Renal cortex interstitium (tissue), 15 donors: ENCODE measurements around the gene OR8B3. TPM values are rescaled to one million over a fixed set of nuclear protein-coding genes. Genes with fewer than 3 reads are reported as not detected.
"Not testable (repeated sequence)": the region's sequence is repeated elsewhere in the genome, so short reads cannot be mapped to it uniquely, and the experiment has no call there.

Source experiments
- DNase-seq, 11 donors: peaks; one replicate each; pipeline ENCODE4 v3.0.0-alpha.2; 2013; ENCODE audit warnings: low read depth in 9 of 11, low spot score in 4 of 11; ENCODE audit errors: extremely low read depth in 1 of 11
- long read RNA-seq, 16 experiments: transcript quantifications; one replicate each; lab custom pipeline, GENCODE V29; 2026
- polyA plus RNA-seq, 3 donors: library from polyadenylated mRNA; unstranded; fragments of 120-200 nt; gene quantifications; one replicate each; pipeline ENCODE4 v1.2.1, GENCODE V29; 2013; ENCODE audit not compliant: insufficient read length in 3 of 3

OR8B3 gene
- not detected for polyA plus RNA-seq
- long read RNA-seq, donor 1: 0 reads
- long read RNA-seq, donor 2: 0 reads
- long read RNA-seq, donor 3: 0 reads
- long read RNA-seq, donor 4: 0 reads
- long read RNA-seq, donor 5: 0 reads
- long read RNA-seq, donor 6: 0 reads
- long read RNA-seq, donor 7: 0 reads
- long read RNA-seq, donor 8: 0 reads
- long read RNA-seq, donor 9: 0 reads
- long read RNA-seq, donor 10: 0 reads
- long read RNA-seq, donor 11: 0 reads
- long read RNA-seq, donor 12: 0 reads
- long read RNA-seq, donor 13: 0 reads
- long read RNA-seq, donor 14: 0 reads
- long read RNA-seq, donor 15: 0 reads
- long read RNA-seq, donor 16: 0 reads

- no peak for DNase-seq
Observed at GRCh38 chr11:124398924-124399323, at the start of gene OR8B3. Gene OR8B3 (minus strand): TSS chr11:124399024. CDS start chr11:124397351, 1,673 bp downstream.

GRCh38 chr11:124446916-124447315, 48.1 kb upstream of the OR8B3 start:
- no peak for DNase-seq

- no peak for DNase-seq
Observed at GRCh38 chr11:124445646-124446150, 46.9 kb upstream of the OR8B3 start, which contains the start of gene OR8B8. Gene OR8B8 (minus strand): TSS chr11:124445696. CDS start chr11:124441085, 4,611 bp downstream.

- DNase-seq: no peak
Observed at GRCh38 chr11:124442847-124443246, 44.0 kb upstream of the OR8B3 start.

- DNase-seq: no peak
Observed at GRCh38 chr11:124442442-124442841, 43.6 kb upstream of the OR8B3 start.

GRCh38 chr11:124441519-124441918, 42.7 kb upstream of the OR8B3 start:
- DNase-seq: no peak

GRCh38 chr11:124441081-124441480, 42.3 kb upstream of the OR8B3 start:
- DNase-seq: no peak

GRCh38 chr11:124440608-124441007, 41.8 kb upstream of the OR8B3 start:
- no peak for DNase-seq

- no peak for DNase-seq
Observed at GRCh38 chr11:124434699-124435098, 35.9 kb upstream of the OR8B3 start.

GRCh38 chr11:124429599-124429998, 30.8 kb upstream of the OR8B3 start:
- no peak for DNase-seq

- no peak for DNase-seq
Observed at GRCh38 chr11:124424384-124424921, 25.6 kb upstream of the OR8B3 start, which contains the start of gene OR8B4. Gene OR8B4 (minus strand): TSS chr11:124424871. CDS start chr11:124424871, 0 bp downstream.

- no peak for DNase-seq
Observed at GRCh38 chr11:124421043-124421442, 22.2 kb upstream of the OR8B3 start.

- DNase-seq: peak in 8 of 11 donors; percentile 4 to 24 (median 8)
Observed at GRCh38 chr11:124415356-124415923, 16.6 kb upstream of the OR8B3 start.

GRCh38 chr11:124409906-124410305, 11.1 kb upstream of the OR8B3 start:
- no peak for DNase-seq

- no peak for DNase-seq
Observed at GRCh38 chr11:124405581-124405980, 6.8 kb upstream of the OR8B3 start.

GRCh38 chr11:124403186-124403585, 4.4 kb upstream of the OR8B3 start:
- not testable (repeated sequence) for DNase-seq

GRCh38 chr11:124402326-124402922, 3.6 kb upstream of the OR8B3 start:
- DNase-seq: peak in 9 of 11 donors; percentile 7 to 34 (median 22)

GRCh38 chr11:124396847-124397246, 2.0 kb downstream of the OR8B3 start:
- DNase-seq: not testable (repeated sequence)

GRCh38 chr11:124394408-124394807, 4.4 kb downstream of the OR8B3 start:
- no peak for DNase-seq

- no peak for DNase-seq
Observed at GRCh38 chr11:124384399-124384798, 14.4 kb downstream of the OR8B3 start, which contains the start of gene OR8B2. Gene OR8B2 (minus strand): TSS chr11:124384499. CDS start chr11:124383343, 1,156 bp downstream.
